Activated naive CD8-positive, alpha-beta T cell treated with anti-CD3 and anti-CD28 coated beads, Interleukin-2, amount 10 ng/mL, durations not matched to agents 7 days and 5 days (primary cell): Measurements from ENCODE around the gene CCDC88B. TPM values are rescaled to one million over a fixed set of nuclear protein-coding genes. Genes with fewer than 3 reads are reported as not detected.

ENCODE experiments used
- ATAC-seq: fragments of 150-1000 bp; cut with Tn5 transposase; one replicate; pipeline ENCODE4 v1.10.0; 2021; ENCODE audit warnings: low read depth, moderate library complexity
- POLR2A ChIA-PET: fragments of 350-600 bp; sonication (Branson Sonifier 250); formaldehyde crosslinking; loops from one replicate; lab custom pipeline; 2021; ENCODE audit warnings: antibody characterized with exemption; lab: Charles Lee
- DNase-seq: peaks from one replicate; pipeline ENCODE4 v3.0.0; 2021
- H3K27ac Mint-ChIP-seq: one replicate; pipeline ENCODE4 v1.8.0; 2022; ENCODE audit warnings: mild to moderate bottlenecking, mixed read lengths
- H3K27me3 Mint-ChIP-seq: one replicate; pipeline ENCODE4 v1.8.0; 2022; ENCODE audit warnings: mild to moderate bottlenecking, moderate library complexity, mixed read lengths
- H3K36me3 Mint-ChIP-seq: one replicate; pipeline ENCODE4 v1.8.0; 2021; ENCODE audit warnings: mild to moderate bottlenecking, mixed read lengths
- H3K4me1 Mint-ChIP-seq: one replicate; pipeline ENCODE4 v1.8.0; 2021; ENCODE audit warnings: mixed read lengths
- H3K4me3 Mint-ChIP-seq: one replicate; pipeline ENCODE4 v1.8.0; 2022; ENCODE audit warnings: mild to moderate bottlenecking, moderate library complexity, mixed read lengths
- H3K9me3 Mint-ChIP-seq: one replicate; pipeline ENCODE4 v1.8.0; 2021; ENCODE audit warnings: mixed read lengths
- total RNA-seq, 2 experiments: library from RNA; stranded (reverse); gene quantifications; one replicate each; pipeline ENCODE4 v1.2.3, GENCODE V29; 2021

Gene CCDC88B
- total RNA-seq, 2 experiments from 2014 or later, result 132 to 142 TPM

GRCh38 chr11:64348383-64349024, 8.5 kb downstream of the CCDC88B start:
- no peak overlapping the region for H3K27ac Mint-ChIP-seq
- H3K4me1 Mint-ChIP-seq, result peaks cover 14% of the 10 kb centered on the region
- H3K36me3 Mint-ChIP-seq, result peaks cover 5% of the 10 kb centered on the region
- POLR2A ChIA-PET, result interaction anchor here (0.7 to 1.1 kb wide), 3 partner anchors 16 to 40 kb away, joined by 3 read pairs; no protein-coding TSS in a partner anchor
- H3K4me3 Mint-ChIP-seq, result no peak overlapping the region
- no peaks in the 10 kb centered on the region for H3K27me3 Mint-ChIP-seq
- DNase-seq, result no peak
- no peaks in the 10 kb centered on the region for H3K9me3 Mint-ChIP-seq
- no peak for ATAC-seq

GRCh38 chr11:64349025-64349387, 9.0 kb downstream of the CCDC88B start:
- Mint-ChIP-seq H3K27me3 (no peaks in the 10 kb centered on the region), H3K4me1 (peaks cover 14% of the 10 kb centered on the region), H3K27ac (no peak overlapping the region), H3K9me3 (no peaks in the 10 kb centered on the region), H3K36me3 (peaks cover 5% of the 10 kb centered on the region), H3K4me3 (no peak overlapping the region)
- POLR2A ChIA-PET, result interaction anchor here (1.1 kb wide), 1 partner anchor 16 kb away, joined by 3 read pairs; no protein-coding TSS in a partner anchor
- ATAC-seq, result no peak
- no peak for DNase-seq

- H3K9me3 Mint-ChIP-seq, result no peaks in the 10 kb centered on the region
- H3K27me3 Mint-ChIP-seq, result no peaks in the 10 kb centered on the region
- ATAC-seq (no peak), DNase-seq (no peak)
- peaks cover 14% of the 10 kb centered on the region for H3K4me1 Mint-ChIP-seq
- H3K36me3 Mint-ChIP-seq, result peaks cover 5% of the 10 kb centered on the region
- no peak overlapping the region for H3K4me3 Mint-ChIP-seq
- POLR2A ChIA-PET, result interaction anchor here (1.1 kb wide), 1 partner anchor 17 kb away, joined by 3 read pairs; no protein-coding TSS in a partner anchor
- H3K27ac Mint-ChIP-seq, result no peak overlapping the region
Measured at GRCh38 chr11:64349404-64349803, 9.4 kb downstream of the CCDC88B start.

- no peak overlapping the region for H3K4me3 Mint-ChIP-seq
- no peak overlapping the region for H3K27ac Mint-ChIP-seq
- H3K4me1 Mint-ChIP-seq, result peaks cover 8% of the 10 kb centered on the region
- H3K9me3 Mint-ChIP-seq, result no peaks in the 10 kb centered on the region
- H3K36me3 Mint-ChIP-seq, result peaks cover 2% of the 10 kb centered on the region
- H3K27me3 Mint-ChIP-seq, result no peaks in the 10 kb centered on the region
- DNase-seq (no peak), ATAC-seq (no peak)
- POLR2A ChIA-PET, result interaction anchor here (1.0 kb wide), 1 partner anchor 8 kb away, joined by 4 read pairs; no protein-coding TSS in a partner anchor
Measured at GRCh38 chr11:64351136-64351631, 11.2 kb downstream of the CCDC88B start.

- no peaks in the 10 kb centered on the region for H3K27me3 Mint-ChIP-seq
- ATAC-seq, result no peak
- POLR2A ChIA-PET, result interaction anchor here (1.4 to 2.3 kb wide), 2 partner anchors 10 to 35 kb away, joined by 8 to 11 read pairs; partner anchors contain the start of genes PRDX5 and TRMT112
Measured at GRCh38 chr11:64352099-64352994, 12.3 kb downstream of the CCDC88B start.

GRCh38 chr11:64352995-64353714, 13.2 kb downstream of the CCDC88B start:
- peaks cover 8% of the 10 kb centered on the region for H3K4me1 Mint-ChIP-seq

More at GRCh38 chr11:64352099-64352994, 12.3 kb downstream of the CCDC88B start:
- Mint-ChIP-seq H3K9me3 (no peaks in the 10 kb centered on the region), H3K4me3 (no peak overlapping the region), H3K36me3 (peaks cover 6% of the 10 kb centered on the region), H3K4me1 (peaks cover 3% of the 10 kb centered on the region), H3K27ac (no peak overlapping the region)
- no peak for DNase-seq

GRCh38 chr11:64353715-64354506, 13.9 kb downstream of the CCDC88B start:
- POLR2A ChIA-PET, result interaction anchor here (0.5 to 2.3 kb wide), 6 partner anchors 9 to 131 kb away, joined by 3 to 17 read pairs (median 6); partner anchors contain the start of genes PRDX5 and TRMT112
- Mint-ChIP-seq H3K27ac (no peak overlapping the region), H3K36me3 (peaks cover 6% of the 10 kb centered on the region), H3K4me3 (no peak overlapping the region), H3K9me3 (no peaks in the 10 kb centered on the region), H3K4me1 (peaks cover 9% of the 10 kb centered on the region), H3K27me3 (no peaks in the 10 kb centered on the region)
- ATAC-seq, result no peak
- DNase-seq, result no peak

More at GRCh38 chr11:64352995-64353714, 13.2 kb downstream of the CCDC88B start:
- DNase-seq (no peak), ATAC-seq (no peak)
- POLR2A ChIA-PET, result interaction anchor here (0.8 to 2.3 kb wide), 3 partner anchors 8 to 35 kb away, joined by 3 to 11 read pairs (median 8); partner anchors contain the start of genes PRDX5 and TRMT112
- Mint-ChIP-seq H3K4me3 (no peak overlapping the region), H3K27me3 (no peaks in the 10 kb centered on the region), H3K9me3 (no peaks in the 10 kb centered on the region), H3K27ac (no peak overlapping the region), H3K36me3 (peaks cover 6% of the 10 kb centered on the region)

GRCh38 chr11:64355078-64355940, 15.3 kb downstream of the CCDC88B start:
- peak; percentile 26 for ATAC-seq
- DNase-seq, result peak; percentile 64

GRCh38 chr11:64356498-64357411, 16.8 kb downstream of the CCDC88B start:
- Mint-ChIP-seq H3K4me1 (peaks cover 21% of the 10 kb centered on the region), H3K36me3 (peaks cover 5% of the 10 kb centered on the region), H3K9me3 (no peaks in the 10 kb centered on the region), H3K27me3 (no peaks in the 10 kb centered on the region), H3K4me3 (peak overlapping the region; percentile 26), H3K27ac (peak overlapping the region; percentile 63)
- DNase-seq, result no peak
- no peak for ATAC-seq
- POLR2A ChIA-PET, result interaction anchor here (1.5 to 3.6 kb wide), 2 partner anchors 16 to 39 kb away, joined by 3 to 17 read pairs; partner anchors contain the start of genes CCDC88B, PRDX5 and TRMT112

More at GRCh38 chr11:64355078-64355940, 15.3 kb downstream of the CCDC88B start:
- Mint-ChIP-seq H3K9me3 (no peaks in the 10 kb centered on the region), H3K4me3 (no peak overlapping the region), H3K27ac (peak overlapping the region; percentile 54), H3K36me3 (peaks cover 6% of the 10 kb centered on the region), H3K4me1 (peaks cover 17% of the 10 kb centered on the region), H3K27me3 (no peaks in the 10 kb centered on the region)
- POLR2A ChIA-PET, result interaction anchor here (0.6 to 1.3 kb wide), 5 partner anchors 9 to 813 kb away, joined by 3 to 17 read pairs (median 5); partner anchors contain the start of genes PRDX5 and TRMT112

- H3K4me1 Mint-ChIP-seq, result peaks cover 24% of the 10 kb centered on the region
- H3K27ac Mint-ChIP-seq, result peak overlapping the region; percentile 70
- H3K9me3 Mint-ChIP-seq, result no peaks in the 10 kb centered on the region
- ATAC-seq (no peak), DNase-seq (no peak)
- H3K4me3 Mint-ChIP-seq, result no peak overlapping the region
- POLR2A ChIA-PET, result interaction anchor here (1.5 to 3.6 kb wide), 2 partner anchors 17 to 40 kb away, joined by 3 to 17 read pairs; partner anchors contain the start of genes CCDC88B, PRDX5 and TRMT112
- no peaks in the 10 kb centered on the region for H3K27me3 Mint-ChIP-seq
- peaks cover 9% of the 10 kb centered on the region for H3K36me3 Mint-ChIP-seq
Measured at GRCh38 chr11:64357446-64357845, 17.4 kb downstream of the CCDC88B start.
